T-helper 2 cell treated with Interferon-gamma antibody and Interleukin-4, amounts not matched to agents 5 μg/mL and 100 μg/mL, for 36 hours (primary cell): ENCODE results near the gene ACCS.

Source experiments
- DNase-seq: peaks from one replicate; pipeline ENCODE4 v3.0.0; 2021; ENCODE audit warnings: low spot score
- H3K27ac Mint-ChIP-seq: one replicate; pipeline ENCODE4 v1.8.0; 2021; ENCODE audit warnings: mild to moderate bottlenecking, mixed read lengths
- H3K27me3 Mint-ChIP-seq: one replicate; pipeline ENCODE4 v1.8.0; 2021; ENCODE audit warnings: low read depth, mixed read lengths
- H3K36me3 Mint-ChIP-seq: one replicate; pipeline ENCODE4 v1.8.0; 2021; ENCODE audit warnings: low read depth, mixed read lengths
- H3K4me1 Mint-ChIP-seq: one replicate; pipeline ENCODE4 v1.8.0; 2021; ENCODE audit warnings: low read depth, mixed read lengths
- H3K4me3 Mint-ChIP-seq: one replicate; pipeline ENCODE4 v1.8.0; 2022; ENCODE audit warnings: mild to moderate bottlenecking, moderate library complexity, mixed read lengths
- H3K9me3 Mint-ChIP-seq: one replicate; pipeline ENCODE4 v1.8.0; 2021; ENCODE audit warnings: mixed read lengths

ACCS gene

GRCh38 chr11:44088377-44088776 lies 22.3 kb downstream of the ACCS start:
- no peak overlapping the region for H3K27ac Mint-ChIP-seq
- H3K36me3 Mint-ChIP-seq, result peaks cover 51% of the 10 kb centered on the region
- no peaks in the 10 kb centered on the region for H3K27me3 Mint-ChIP-seq
- H3K4me1 Mint-ChIP-seq, result peaks cover 23% of the 10 kb centered on the region
- DNase-seq, result no peak
- H3K4me3 Mint-ChIP-seq, result no peak overlapping the region
- peaks cover 18% of the 10 kb centered on the region for H3K9me3 Mint-ChIP-seq

GRCh38 chr11:44088871-44089270 lies 22.8 kb downstream of the ACCS start:
- no peaks in the 10 kb centered on the region for H3K27me3 Mint-ChIP-seq

DNA sequence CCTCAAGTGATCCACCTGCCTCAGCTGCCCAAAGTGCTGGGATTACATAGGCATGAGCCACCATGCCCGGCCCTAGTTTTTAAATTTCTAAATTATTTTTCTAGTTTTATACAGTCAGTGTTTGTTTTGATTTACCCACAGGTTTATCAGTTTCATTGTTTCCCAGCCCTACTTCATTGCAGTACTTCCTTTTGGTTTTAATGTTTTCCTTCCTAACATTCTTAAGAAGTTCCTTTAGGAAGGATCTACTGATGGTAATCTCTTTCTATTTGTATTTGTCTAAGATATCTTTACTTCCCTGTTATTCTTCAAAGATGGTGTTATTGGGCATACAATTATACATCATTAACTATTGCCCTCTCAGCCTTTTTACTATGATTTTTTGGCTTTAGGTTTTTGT lies 24.5 kb downstream of the ACCS start:
- Mint-ChIP-seq H3K27me3 (peaks cover 2% of the 10 kb centered on the region), H3K4me1 (peaks cover 35% of the 10 kb centered on the region), H3K9me3 (peaks cover 11% of the 10 kb centered on the region), H3K27ac (no peak overlapping the region), H3K36me3 (peaks cover 37% of the 10 kb centered on the region), H3K4me3 (no peak overlapping the region)
- DNase-seq, result no peak

More at GRCh38 chr11:44088871-44089270, 22.8 kb downstream of the ACCS start:
- Mint-ChIP-seq H3K36me3 (peaks cover 49% of the 10 kb centered on the region), H3K27ac (no peak overlapping the region), H3K9me3 (peaks cover 18% of the 10 kb centered on the region), H3K4me3 (no peak overlapping the region), H3K4me1 (peaks cover 23% of the 10 kb centered on the region)
- no peak for DNase-seq

DNA sequence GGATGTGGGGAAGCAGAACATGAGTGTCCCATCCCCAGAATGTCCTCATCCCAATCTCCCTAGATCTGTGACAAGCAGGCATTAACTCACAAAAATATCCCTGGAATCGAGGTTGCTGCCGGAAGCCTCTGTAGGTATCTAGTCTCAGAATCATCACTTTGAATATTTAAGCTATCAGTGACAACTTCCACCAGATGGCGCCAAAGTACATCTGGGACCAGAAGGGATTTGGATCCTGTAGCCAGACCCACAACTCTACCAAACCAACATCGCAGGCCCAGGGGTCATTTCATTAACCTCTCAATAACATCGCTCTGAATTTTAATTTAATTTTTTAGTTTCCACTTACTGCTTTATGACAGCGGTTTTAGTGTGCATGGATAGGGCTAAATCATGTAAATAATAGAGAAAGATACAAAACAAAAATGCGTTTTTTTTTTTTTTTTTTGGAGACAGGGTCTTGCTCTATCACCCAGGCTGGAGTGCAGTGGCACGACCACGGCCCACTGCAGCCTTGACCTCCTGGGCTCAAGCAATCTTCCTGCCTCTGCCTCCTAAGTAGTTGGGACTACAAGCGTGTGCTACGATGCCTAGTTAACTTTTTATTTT lies 28.3 kb downstream of the ACCS start:
- peak overlapping the region; percentile 72 for H3K4me3 Mint-ChIP-seq
- H3K27ac Mint-ChIP-seq, result no peak overlapping the region
- peaks cover 29% of the 10 kb centered on the region for H3K4me1 Mint-ChIP-seq
- H3K9me3 Mint-ChIP-seq, result peaks cover 3% of the 10 kb centered on the region
- peaks cover 14% of the 10 kb centered on the region for H3K36me3 Mint-ChIP-seq
- H3K27me3 Mint-ChIP-seq, result peaks cover 2% of the 10 kb centered on the region
- DNase-seq, result peak; percentile 68

DNA sequence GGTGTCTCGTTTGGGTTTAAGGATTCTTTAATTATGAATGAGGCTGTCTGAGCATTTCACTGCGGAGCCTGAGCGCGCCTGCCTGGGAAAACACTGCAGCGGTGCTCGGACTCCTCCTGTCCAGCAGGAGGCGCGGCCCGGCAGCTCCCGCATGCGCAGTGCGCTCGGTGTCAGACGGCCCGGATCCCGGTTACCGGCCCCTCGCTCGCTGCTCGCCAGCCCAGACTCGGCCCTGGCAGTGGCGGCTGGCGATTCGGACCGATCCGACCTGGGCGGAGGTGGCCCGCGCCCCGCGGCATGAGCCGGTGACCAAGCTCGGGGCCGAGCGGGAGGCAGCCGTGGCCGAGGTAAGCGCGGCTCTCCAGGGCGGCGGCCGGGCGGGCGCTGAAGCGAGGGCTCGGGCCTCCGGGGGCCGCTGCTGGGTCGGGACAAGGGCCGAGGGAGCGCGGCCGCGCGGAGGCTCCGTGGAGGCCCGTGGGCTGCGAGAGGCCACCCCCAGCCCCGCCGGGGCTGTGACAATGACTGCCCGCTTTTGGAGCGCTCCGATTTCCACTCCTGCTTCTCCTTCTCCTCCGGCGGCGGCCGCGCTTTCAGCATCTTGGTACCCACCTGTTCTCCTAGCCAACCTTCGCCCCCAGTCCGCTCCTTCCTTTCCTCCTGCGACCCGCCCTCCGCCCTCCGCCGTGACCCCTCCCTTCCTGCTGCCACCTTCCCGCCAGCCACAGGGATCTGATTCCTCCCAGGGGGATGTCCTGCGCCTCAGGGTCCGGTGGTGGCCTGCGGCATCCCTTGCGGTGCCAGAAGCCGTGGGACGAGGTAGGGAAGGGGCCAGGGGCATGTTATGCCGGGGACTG lies 29.7 kb downstream of the ACCS start, which contains the start of gene EXT2:
EXT2 (plus strand) TSS at position 173 of the 854 bp plus-strand sequence. CDS start 12,035 bp downstream, outside the sequence.
- Mint-ChIP-seq H3K27me3 (peaks cover 2% of the 10 kb centered on the region), H3K4me3 (peak within 1 kb of the TSS; percentile 86), H3K27ac (no peak within 1 kb of the TSS), H3K36me3 (peaks cover 6% of the 10 kb centered on the region), H3K9me3 (no peaks in the 10 kb centered on the region), H3K4me1 (peaks cover 22% of the 10 kb centered on the region)
- peak; percentile 88 for DNase-seq

- peaks cover 22% of the 10 kb centered on the region for H3K4me1 Mint-ChIP-seq
- no peaks in the 10 kb centered on the region for H3K9me3 Mint-ChIP-seq
- peak overlapping the region; percentile 86 for H3K4me3 Mint-ChIP-seq
- no peak for DNase-seq
- H3K36me3 Mint-ChIP-seq, result peaks cover 3% of the 10 kb centered on the region
- H3K27me3 Mint-ChIP-seq, result peaks cover 2% of the 10 kb centered on the region
- no peak overlapping the region for H3K27ac Mint-ChIP-seq
These were observed 30.5 kb downstream of the ACCS start for GRCh38 chr11:44096360-44097185.

DNA sequence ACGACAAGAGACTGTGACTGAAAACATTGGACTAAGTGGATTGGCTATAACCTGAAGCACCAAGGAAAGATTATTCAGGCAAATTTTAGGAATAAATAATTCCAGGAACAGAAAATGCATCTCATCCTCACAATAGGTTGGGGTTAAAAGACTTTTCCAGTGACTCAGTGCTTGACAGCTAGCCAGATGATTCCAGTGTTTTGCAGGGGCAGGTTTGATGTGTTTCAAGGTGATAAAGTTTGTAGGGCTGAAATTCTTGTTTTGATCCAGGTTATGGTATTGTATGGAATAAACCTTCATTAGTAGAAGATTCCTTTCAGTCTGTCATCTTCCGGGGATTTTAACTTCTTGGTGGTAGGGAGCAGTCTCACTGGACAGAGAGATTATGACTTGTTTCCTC lies 31.8 kb downstream of the ACCS start:
- Mint-ChIP-seq H3K27ac (no peak overlapping the region), H3K36me3 (peaks cover 3% of the 10 kb centered on the region), H3K4me3 (no peak overlapping the region), H3K27me3 (peaks cover 2% of the 10 kb centered on the region), H3K4me1 (peaks cover 22% of the 10 kb centered on the region), H3K9me3 (no peaks in the 10 kb centered on the region)
- DNase-seq, result no peak

- Mint-ChIP-seq H3K4me1 (peaks cover 9% of the 10 kb centered on the region), H3K27me3 (no peaks in the 10 kb centered on the region), H3K36me3 (peaks cover 3% of the 10 kb centered on the region), H3K9me3 (no peaks in the 10 kb centered on the region), H3K27ac (no peak overlapping the region), H3K4me3 (no peak overlapping the region)
- DNase-seq, result no peak
These were observed 35.0 kb downstream of the ACCS start for GRCh38 chr11:44101098-44101497.

DNA sequence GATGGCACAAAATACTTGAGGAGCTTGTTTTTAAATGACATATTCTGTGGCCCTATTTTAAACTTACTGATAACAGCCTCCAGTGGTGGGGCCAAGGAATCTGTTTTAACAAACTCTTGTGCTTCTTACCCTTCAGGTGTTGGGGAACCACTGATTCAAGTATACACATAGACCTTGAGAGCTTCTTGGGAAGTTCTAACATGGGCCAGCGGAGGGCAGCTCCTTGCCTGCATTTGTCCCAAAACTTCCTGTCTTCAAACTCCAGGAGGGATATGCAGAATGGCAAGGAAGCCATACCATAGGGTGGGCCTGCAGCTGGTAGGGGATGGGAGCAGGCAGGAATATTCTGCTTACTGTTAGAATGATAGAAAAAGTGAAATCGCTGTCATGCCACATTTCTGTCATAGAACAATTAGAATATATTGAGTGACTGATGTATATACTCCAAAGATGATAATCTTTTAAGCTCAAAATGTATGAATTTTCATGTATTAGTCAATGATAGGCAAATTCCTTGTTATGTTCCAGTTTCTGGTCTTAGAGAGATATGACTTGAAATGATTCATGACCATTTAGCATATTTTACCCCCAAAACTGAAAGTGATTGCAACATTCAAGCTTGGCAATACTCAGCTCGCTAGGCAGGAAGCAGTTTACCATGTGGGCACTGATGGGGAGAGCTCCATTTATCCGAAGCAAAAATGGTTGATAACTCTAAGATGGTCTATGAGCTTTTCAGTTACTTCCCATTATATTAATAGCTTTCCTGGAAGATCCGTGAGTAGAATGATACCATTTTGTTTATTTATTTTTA lies 38.6 kb downstream of the ACCS start:
- H3K9me3 Mint-ChIP-seq, result no peaks in the 10 kb centered on the region
- no peaks in the 10 kb centered on the region for H3K36me3 Mint-ChIP-seq
- no peak overlapping the region for H3K27ac Mint-ChIP-seq
- H3K4me3 Mint-ChIP-seq, result no peak overlapping the region
- DNase-seq, result no peak
- no peaks in the 10 kb centered on the region for H3K4me1 Mint-ChIP-seq
- H3K27me3 Mint-ChIP-seq, result no peaks in the 10 kb centered on the region

DNA sequence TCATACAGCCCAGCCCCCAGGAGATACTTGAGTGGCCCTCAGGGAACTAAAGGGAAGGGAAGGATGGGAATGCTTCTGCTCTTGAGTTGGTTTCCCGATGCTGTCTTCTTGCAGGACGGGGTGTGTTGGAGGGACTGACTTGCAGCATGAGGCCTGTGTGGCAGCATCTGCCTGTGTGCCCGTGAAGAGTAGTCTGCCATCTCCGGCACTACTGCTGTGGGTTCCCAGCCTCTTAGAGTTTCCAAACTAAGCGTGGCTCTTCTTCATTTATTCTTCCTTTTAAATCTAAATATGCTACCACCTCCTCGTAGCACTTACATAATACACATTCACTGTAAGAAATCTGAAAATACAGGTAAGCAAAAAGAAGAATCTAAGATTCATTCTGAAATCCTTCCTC lies 42.2 kb downstream of the ACCS start:
- Mint-ChIP-seq H3K36me3 (peaks cover 10% of the 10 kb centered on the region), H3K4me3 (no peak overlapping the region), H3K4me1 (peaks cover 4% of the 10 kb centered on the region), H3K9me3 (no peaks in the 10 kb centered on the region), H3K27me3 (no peaks in the 10 kb centered on the region), H3K27ac (no peak overlapping the region)
- no peak for DNase-seq

DNA sequence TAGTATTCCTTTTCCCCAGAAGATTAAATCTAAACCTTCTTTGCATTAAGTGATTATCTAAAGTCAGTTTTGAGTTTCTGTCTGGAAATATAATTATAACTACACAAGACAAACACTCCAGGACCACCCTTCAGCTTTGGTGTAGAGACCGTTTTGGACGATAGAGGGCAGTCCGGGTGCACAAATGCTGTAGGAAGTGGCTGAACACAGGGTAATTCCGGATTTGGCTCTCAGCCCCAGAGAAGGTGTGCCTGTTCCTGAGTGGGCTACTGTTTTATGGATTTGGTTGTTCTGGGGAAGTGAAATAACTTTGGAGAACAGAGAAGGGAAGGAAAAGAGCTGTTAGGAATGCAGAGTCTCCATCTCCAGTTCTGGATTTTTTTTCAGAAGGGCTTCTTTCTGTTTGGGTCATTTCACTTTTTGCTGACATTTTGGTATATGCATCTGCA lies 44.2 kb downstream of the ACCS start:
- DNase-seq, result peak; percentile 23
- Mint-ChIP-seq H3K4me3 (no peak overlapping the region), H3K9me3 (no peaks in the 10 kb centered on the region), H3K4me1 (peaks cover 4% of the 10 kb centered on the region), H3K27ac (peak overlapping the region; percentile 64), H3K36me3 (peaks cover 15% of the 10 kb centered on the region), H3K27me3 (no peaks in the 10 kb centered on the region)

GRCh38 chr11:44112091-44112821 lies 46.2 kb downstream of the ACCS start:
- Mint-ChIP-seq H3K4me1 (peaks cover 4% of the 10 kb centered on the region), H3K27me3 (no peaks in the 10 kb centered on the region), H3K9me3 (no peaks in the 10 kb centered on the region), H3K27ac (no peak overlapping the region), H3K4me3 (no peak overlapping the region), H3K36me3 (peaks cover 28% of the 10 kb centered on the region)
- no peak for DNase-seq

DNA sequence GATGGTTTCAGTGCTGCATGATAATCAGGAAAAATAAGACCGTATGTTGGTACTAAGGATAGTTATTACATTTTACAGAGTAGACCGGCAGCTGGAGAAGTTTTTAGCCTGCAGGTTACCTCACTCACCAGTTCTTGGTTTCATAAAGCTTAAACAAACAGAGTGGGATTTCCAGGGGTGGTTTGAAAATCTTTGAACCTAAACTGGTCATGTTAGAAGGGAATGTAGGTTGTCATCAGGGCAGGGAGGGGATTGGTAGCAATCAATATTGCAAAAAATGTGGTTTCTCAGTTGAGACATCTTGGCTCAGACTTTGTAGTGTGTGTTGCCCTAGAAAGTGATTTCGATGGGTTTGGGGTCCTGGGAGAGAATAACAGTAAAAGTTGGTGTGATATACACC lies 46.9 kb downstream of the ACCS start:
- H3K36me3 Mint-ChIP-seq, result peaks cover 32% of the 10 kb centered on the region
- H3K27ac Mint-ChIP-seq, result no peak overlapping the region
- no peaks in the 10 kb centered on the region for H3K9me3 Mint-ChIP-seq
- no peak for DNase-seq
- H3K4me1 Mint-ChIP-seq, result peaks cover 4% of the 10 kb centered on the region
- no peaks in the 10 kb centered on the region for H3K27me3 Mint-ChIP-seq
- H3K4me3 Mint-ChIP-seq, result no peak overlapping the region
